ENCODE data around the gene NPC1.

DNA sequence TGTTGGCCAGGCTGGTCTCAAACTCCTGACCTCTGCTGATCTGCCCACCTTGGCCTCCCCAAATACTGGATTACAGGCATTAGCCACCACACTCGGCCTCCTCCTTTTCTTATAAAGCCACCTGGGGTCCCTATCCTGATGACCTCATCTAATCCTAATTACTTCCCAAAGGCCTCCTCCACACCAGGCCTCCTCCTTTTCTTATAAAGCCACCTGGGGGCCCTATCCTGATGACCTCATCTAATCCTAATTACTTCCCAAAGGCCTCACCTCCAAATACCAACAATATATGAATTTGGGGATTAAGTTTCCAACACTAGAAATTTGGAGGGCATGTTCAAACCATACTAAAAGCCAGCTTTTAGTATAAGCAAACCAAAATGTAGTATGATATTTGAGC, 92.7 kb downstream of the NPC1 start:
- TF ChIP-seq, protein P1, sequence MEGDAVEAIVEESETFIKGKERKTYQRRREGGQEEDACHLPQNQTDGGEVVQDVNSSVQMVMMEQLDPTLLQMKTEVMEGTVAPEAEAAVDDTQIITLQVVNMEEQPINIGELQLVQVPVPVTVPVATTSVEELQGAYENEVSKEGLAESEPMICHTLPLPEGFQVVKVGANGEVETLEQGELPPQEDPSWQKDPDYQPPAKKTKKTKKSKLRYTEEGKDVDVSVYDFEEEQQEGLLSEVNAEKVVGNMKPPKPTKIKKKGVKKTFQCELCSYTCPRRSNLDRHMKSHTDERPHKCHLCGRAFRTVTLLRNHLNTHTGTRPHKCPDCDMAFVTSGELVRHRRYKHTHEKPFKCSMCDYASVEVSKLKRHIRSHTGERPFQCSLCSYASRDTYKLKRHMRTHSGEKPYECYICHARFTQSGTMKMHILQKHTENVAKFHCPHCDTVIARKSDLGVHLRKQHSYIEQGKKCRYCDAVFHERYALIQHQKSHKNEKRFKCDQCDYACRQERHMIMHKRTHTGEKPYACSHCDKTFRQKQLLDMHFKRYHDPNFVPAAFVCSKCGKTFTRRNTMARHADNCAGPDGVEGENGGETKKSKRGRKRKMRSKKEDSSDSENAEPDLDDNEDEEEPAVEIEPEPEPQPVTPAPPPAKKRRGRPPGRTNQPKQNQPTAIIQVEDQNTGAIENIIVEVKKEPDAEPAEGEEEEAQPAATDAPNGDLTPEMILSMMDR (IDR thresholded peaks at IDR 0.05), result no peak
- TF ChIP-seq SIN3A (IDR thresholded peaks at IDR 0.05; ENCODE audit: borderline replicate concordance, insufficient read depth, low read depth, low read length) (no peak), TCF7L2 (IDR thresholded peaks at IDR 0.05; ENCODE audit: low read depth, low read length) (no peak), POLR2AphosphoS5 (IDR thresholded peaks at IDR 0.05; ENCODE audit: low read depth, low read length) (no peak)
- TF ChIP-seq, protein P2, sequence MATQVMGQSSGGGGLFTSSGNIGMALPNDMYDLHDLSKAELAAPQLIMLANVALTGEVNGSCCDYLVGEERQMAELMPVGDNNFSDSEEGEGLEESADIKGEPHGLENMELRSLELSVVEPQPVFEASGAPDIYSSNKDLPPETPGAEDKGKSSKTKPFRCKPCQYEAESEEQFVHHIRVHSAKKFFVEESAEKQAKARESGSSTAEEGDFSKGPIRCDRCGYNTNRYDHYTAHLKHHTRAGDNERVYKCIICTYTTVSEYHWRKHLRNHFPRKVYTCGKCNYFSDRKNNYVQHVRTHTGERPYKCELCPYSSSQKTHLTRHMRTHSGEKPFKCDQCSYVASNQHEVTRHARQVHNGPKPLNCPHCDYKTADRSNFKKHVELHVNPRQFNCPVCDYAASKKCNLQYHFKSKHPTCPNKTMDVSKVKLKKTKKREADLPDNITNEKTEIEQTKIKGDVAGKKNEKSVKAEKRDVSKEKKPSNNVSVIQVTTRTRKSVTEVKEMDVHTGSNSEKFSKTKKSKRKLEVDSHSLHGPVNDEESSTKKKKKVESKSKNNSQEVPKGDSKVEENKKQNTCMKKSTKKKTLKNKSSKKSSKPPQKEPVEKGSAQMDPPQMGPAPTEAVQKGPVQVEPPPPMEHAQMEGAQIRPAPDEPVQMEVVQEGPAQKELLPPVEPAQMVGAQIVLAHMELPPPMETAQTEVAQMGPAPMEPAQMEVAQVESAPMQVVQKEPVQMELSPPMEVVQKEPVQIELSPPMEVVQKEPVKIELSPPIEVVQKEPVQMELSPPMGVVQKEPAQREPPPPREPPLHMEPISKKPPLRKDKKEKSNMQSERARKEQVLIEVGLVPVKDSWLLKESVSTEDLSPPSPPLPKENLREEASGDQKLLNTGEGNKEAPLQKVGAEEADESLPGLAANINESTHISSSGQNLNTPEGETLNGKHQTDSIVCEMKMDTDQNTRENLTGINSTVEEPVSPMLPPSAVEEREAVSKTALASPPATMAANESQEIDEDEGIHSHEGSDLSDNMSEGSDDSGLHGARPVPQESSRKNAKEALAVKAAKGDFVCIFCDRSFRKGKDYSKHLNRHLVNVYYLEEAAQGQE (IDR thresholded peaks at IDR 0.05; ENCODE audit: insufficient read depth in 1 of 2, low read depth in 2 of 2, low read length in 1 of 2), result no peak

All from Panc1 (cell line).